ENCODE results near the gene PARD6G. TPM values are rescaled to one million over a fixed set of nuclear protein-coding genes. Genes with fewer than 3 reads are reported as not detected.

PARD6G gene
- total and polyA plus RNA-seq, 9 of the 15 experiments (the other 6 are each of a cell fraction or from before 2014, with no cell fraction given): 0.03 to 1.2 (median 0.26) TPM

DNA sequence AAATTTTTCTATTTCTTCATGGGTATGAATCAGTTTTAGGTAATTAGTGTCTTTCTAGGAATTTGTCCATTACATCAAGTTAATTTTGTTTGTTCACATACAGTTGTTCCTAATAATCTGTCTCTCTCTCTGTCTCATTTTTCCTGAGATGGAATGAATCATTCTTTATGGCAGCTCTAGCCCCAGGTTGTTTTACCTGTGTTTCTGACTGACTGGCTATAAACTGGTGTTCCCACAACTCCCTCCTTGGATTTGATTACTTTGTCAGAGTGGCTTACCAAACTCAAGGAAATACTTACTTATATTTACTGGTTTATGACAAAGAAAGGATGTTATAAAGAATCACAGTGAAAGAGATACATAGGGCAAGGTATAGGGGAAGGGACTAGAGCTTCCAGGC is 123.2 kb downstream of the PARD6G start:
- DNase-seq (ENCODE audit: extremely low read depth in 1 of 4, low spot score in 3 of 4): no peak
- Histone ChIP-seq H3K79me2 (ENCODE audit: control insufficient read depth, insufficient read depth, low read length) (peaks cover 64% of the 10 kb centered on the region), H3K27me3 (ENCODE audit: control insufficient read depth in 2 of 2, insufficient read depth in 2 of 2, low read length in 2 of 2) (no peaks in the 10 kb centered on the region), H3K36me3 (ENCODE audit: control insufficient read depth, insufficient read depth, low read length) (peaks cover 30% of the 10 kb centered on the region), H3K4me3 (no peak overlapping the region), H3K4me1 (replicated peaks in 1 of 2; ENCODE audit: control insufficient read depth in 2 of 2, insufficient read depth in 2 of 2, low read length in 2 of 2) (no peaks in the 10 kb centered on the region), H3K9me3 (replicated peaks; ENCODE audit: control insufficient read depth, insufficient read depth, low read depth, low read length) (no peaks in the 10 kb centered on the region), H3K27ac (ENCODE audit: extremely low read depth, low read depth, low read length) (no peak overlapping the region), H2AFZ (ENCODE audit: low read depth, low read length) (no peak overlapping the region), H4K20me1 (replicated peaks; ENCODE audit: control insufficient read depth, insufficient read depth, low read length) (no peaks in the 10 kb centered on the region), H3K9ac (ENCODE audit: insufficient read depth in 1 of 2, low read depth in 2 of 2, low read length in 2 of 2) (no peak overlapping the region), H3K9me1 (ENCODE audit: control insufficient read depth, insufficient read depth, low read length) (no peaks in the 10 kb centered on the region), H3K4me2 (ENCODE audit: insufficient read depth, low read length) (no peak overlapping the region)
- BruUV-seq (replicated peaks): no TSS peak
- CTCF ChIA-PET (ENCODE audit: low intra/inter-chr PET ratio): no interaction called here
- in situ Hi-C loops (cut with MboI): no loop called here
- intact Hi-C loops (cut with micrococcal nuclease): no loop called here
- POLR2A ChIA-PET: no interaction called here
- no peak for ATAC-seq
- no peak for FAIRE-seq
- TF ChIP-seq, protein P1, sequence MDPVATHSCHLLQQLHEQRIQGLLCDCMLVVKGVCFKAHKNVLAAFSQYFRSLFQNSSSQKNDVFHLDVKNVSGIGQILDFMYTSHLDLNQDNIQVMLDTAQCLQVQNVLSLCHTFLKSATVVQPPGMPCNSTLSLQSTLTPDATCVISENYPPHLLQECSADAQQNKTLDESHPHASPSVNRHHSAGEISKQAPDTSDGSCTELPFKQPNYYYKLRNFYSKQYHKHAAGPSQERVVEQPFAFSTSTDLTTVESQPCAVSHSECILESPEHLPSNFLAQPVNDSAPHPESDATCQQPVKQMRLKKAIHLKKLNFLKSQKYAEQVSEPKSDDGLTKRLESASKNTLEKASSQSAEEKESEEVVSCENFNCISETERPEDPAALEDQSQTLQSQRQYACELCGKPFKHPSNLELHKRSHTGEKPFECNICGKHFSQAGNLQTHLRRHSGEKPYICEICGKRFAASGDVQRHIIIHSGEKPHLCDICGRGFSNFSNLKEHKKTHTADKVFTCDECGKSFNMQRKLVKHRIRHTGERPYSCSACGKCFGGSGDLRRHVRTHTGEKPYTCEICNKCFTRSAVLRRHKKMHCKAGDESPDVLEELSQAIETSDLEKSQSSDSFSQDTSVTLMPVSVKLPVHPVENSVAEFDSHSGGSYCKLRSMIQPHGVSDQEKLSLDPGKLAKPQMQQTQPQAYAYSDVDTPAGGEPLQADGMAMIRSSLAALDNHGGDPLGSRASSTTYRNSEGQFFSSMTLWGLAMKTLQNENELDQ (CRISPR knock-in tag; IDR thresholded peaks at IDR 0.05; ENCODE audit: borderline replicate concordance): no peak
- TF ChIP-seq MEF2A (IDR thresholded peaks at IDR 0.05; ENCODE audit: control insufficient read depth, low read depth, low read length) (no peak), ZKSCAN3 (CRISPR knock-in tag; IDR thresholded peaks at IDR 0.05) (no peak), GATAD2B (IDR thresholded peaks at IDR 0.05; ENCODE audit: borderline replicate concordance) (no peak), MYC (IDR thresholded peaks at IDR 0.05; ENCODE audit: low read depth, low read length) (no peak), MYC (CRISPR knock-in tag; IDR thresholded peaks at IDR 0.05; ENCODE audit: borderline replicate concordance, low read depth) (no peak), ZNF263 (CRISPR knock-in tag; IDR thresholded peaks at IDR 0.05; ENCODE audit: borderline replicate concordance) (no peak), CBX1 (IDR thresholded peaks at IDR 0.05; ENCODE audit: low read depth) (no peak), PHF8 (IDR thresholded peaks at IDR 0.05; ENCODE audit: borderline replicate concordance, low read length) (no peak)
- TF ChIP-seq, protein P2, sequence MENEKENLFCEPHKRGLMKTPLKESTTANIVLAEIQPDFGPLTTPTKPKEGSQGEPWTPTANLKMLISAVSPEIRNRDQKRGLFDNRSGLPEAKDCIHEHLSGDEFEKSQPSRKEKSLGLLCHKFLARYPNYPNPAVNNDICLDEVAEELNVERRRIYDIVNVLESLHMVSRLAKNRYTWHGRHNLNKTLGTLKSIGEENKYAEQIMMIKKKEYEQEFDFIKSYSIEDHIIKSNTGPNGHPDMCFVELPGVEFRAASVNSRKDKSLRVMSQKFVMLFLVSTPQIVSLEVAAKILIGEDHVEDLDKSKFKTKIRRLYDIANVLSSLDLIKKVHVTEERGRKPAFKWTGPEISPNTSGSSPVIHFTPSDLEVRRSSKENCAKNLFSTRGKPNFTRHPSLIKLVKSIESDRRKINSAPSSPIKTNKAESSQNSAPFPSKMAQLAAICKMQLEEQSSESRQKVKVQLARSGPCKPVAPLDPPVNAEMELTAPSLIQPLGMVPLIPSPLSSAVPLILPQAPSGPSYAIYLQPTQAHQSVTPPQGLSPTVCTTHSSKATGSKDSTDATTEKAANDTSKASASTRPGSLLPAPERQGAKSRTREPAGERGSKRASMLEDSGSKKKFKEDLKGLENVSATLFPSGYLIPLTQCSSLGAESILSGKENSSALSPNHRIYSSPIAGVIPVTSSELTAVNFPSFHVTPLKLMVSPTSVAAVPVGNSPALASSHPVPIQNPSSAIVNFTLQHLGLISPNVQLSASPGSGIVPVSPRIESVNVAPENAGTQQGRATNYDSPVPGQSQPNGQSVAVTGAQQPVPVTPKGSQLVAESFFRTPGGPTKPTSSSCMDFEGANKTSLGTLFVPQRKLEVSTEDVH (IDR thresholded peaks at IDR 0.05; ENCODE audit: low read depth, partially characterized antibody): no peak
- TF ChIP-seq, protein P3, sequence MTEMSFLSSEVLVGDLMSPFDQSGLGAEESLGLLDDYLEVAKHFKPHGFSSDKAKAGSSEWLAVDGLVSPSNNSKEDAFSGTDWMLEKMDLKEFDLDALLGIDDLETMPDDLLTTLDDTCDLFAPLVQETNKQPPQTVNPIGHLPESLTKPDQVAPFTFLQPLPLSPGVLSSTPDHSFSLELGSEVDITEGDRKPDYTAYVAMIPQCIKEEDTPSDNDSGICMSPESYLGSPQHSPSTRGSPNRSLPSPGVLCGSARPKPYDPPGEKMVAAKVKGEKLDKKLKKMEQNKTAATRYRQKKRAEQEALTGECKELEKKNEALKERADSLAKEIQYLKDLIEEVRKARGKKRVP (CRISPR knock-in tag; IDR thresholded peaks at IDR 0.05): no peak
- TF ChIP-seq, protein P4, sequence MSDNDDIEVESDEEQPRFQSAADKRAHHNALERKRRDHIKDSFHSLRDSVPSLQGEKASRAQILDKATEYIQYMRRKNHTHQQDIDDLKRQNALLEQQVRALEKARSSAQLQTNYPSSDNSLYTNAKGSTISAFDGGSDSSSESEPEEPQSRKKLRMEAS (CRISPR knock-in tag; IDR thresholded peaks at IDR 0.05): no peak
